Right lobe of liver (tissue), 6 donors: Measurements from ENCODE around the gene KRT40. TPM values are rescaled to one million over a fixed set of nuclear protein-coding genes. Genes with fewer than 3 reads are reported as not detected.

Experiments used
- ATAC-seq, 4 donors: fragments of 200-7000 bp; cut with Tn5 transposase; one replicate each; pipeline ENCODE4 v1.9.1; 2020; ENCODE audit warnings: mild to moderate bottlenecking in 4 of 4, moderate library complexity in 4 of 4
- DNase-seq, 3 donors: peaks; one replicate each; pipeline ENCODE4 v3.0.0-alpha.2; 2020
- H3K27ac ChIP-seq, 3 donors: fragments of 200-600 bp; one replicate each; pipeline ENCODE4 v1.8.0; 2022
- H3K27me3 ChIP-seq, 2 donors: fragments of 200-600 bp; one replicate each; pipeline ENCODE4 v1.8.0; 2022
- H3K36me3 ChIP-seq, 4 donors: fragments of 200-600 bp; sonication (generic) in 1 of 4; one replicate each; pipeline versions ENCODE4 v1.5.1 to v1.8.0; 2017 to 2022; ENCODE audit warnings: control low read depth in 1 of 4
- H3K4me1 ChIP-seq, 4 donors: fragments of 200-600 bp; sonication (generic) in 1 of 4; one replicate each; pipeline versions ENCODE4 v1.5.1 to v1.8.0; 2017 to 2022; ENCODE audit warnings: control low read depth in 1 of 4
- H3K4me3 ChIP-seq, 3 donors: fragments of 200-600 bp; one replicate each; pipeline ENCODE4 v1.8.0; 2022
- H3K9me3 ChIP-seq, 4 donors: fragments of 200-600 bp; sonication (generic) in 1 of 4; one replicate each; pipeline versions ENCODE4 v1.5.1 to v1.8.0; 2017 to 2022; ENCODE audit warnings: control low read depth in 1 of 4
- CTCF ChIP-seq, 4 donors: fragments of 200-600 bp in 3 of 4; fragments of 450-650 bp in 1 of 4; IDR thresholded peaks; one replicate each; pipeline versions ENCODE4 v1.5.1 to v1.8.0; 2016 to 2022; ENCODE audit warnings: antibody characterized with exemption in 4 of 4, mild to moderate bottlenecking in 2 of 4
- POLR2A ChIP-seq: fragments of 450-650 bp; IDR thresholded peaks from one replicate; pipeline ENCODE4 v1.6.1; 2017; ENCODE audit warnings: antibody characterized with exemption, mild to moderate bottlenecking
- WGBS: methylation state at CpG from one replicate; pipeline ENCODE4 v1.1.6; 2018; ENCODE audit warnings: low coverage, low lambda C conversion rate; ENCODE audit not compliant: insufficient coverage; ENCODE audit errors: missing lambda C conversion rate; 5-methylcytosine and 5-hydroxymethylcytosine counted together
- intact Hi-C, 2 donors: fragments of 100-400 bp; cut with DNase I; formaldehyde crosslinking; loops; one replicate each; pipeline versions ENCODE4 v1.11.2 to v1.14.1; 2022
- total RNA-seq, 6 experiments: library from RNA; depleted of rRNA in 2 of 6; stranded (reverse); fragments of >200 nt in 2 of 6; fragmentation: NEBNext Ultra II Directional in 3 of 6; extraction: Animal tissue kit (Norgen Biotek cat#: 25700) in 3 of 6; gene quantifications; one replicate each; pipeline versions ENCODE4 v1.1.0 to v1.2.4, GENCODE V29; 2016 to 2023
- donor health status: DM: no; HTN: yes; CAD: no.
- donor health status: DM: no; HTN: no; CAD: no.
- donor health status: DM: no; HTN: no; CAD: no.
- donor health status: DM: no; HTN: yes; CAD: no.
- donor health status: DM: no; HTN: yes; CAD: no.

Gene KRT40
- total RNA-seq, 6 experiments from 2014 or later, result not detected

GRCh38 chr17:40942553-40942952 is 41.6 kb downstream of the KRT40 start:
- no peak for TF ChIP-seq CTCF (IDR thresholded peaks at IDR 0.05)
- TF ChIP-seq POLR2A, result no peak

GRCh38 chr17:40940266-40940665 is 43.9 kb downstream of the KRT40 start:
- H3K4me3 ChIP-seq, result no peak overlapping the region
- H3K9me3 ChIP-seq, result no peaks in the 10 kb centered on the region
- no peaks in the 10 kb centered on the region for H3K36me3 ChIP-seq
- TF ChIP-seq CTCF (IDR thresholded peaks at IDR 0.05) (no peak), POLR2A (no peak)
- intact Hi-C loops, result no loop called here
- no peaks in the 10 kb centered on the region for H3K4me1 ChIP-seq
- DNase-seq (no peak), ATAC-seq (no peak)
- 63% methylated on average over 6 of the region's 6 CpGs for WGBS
- H3K27ac ChIP-seq, result no peak overlapping the region
- H3K27me3 ChIP-seq, result no peaks in the 10 kb centered on the region

More at GRCh38 chr17:40942553-40942952, 41.6 kb downstream of the KRT40 start:
- Histone ChIP-seq H3K4me3 (no peak overlapping the region), H3K4me1 (no peaks in the 10 kb centered on the region), H3K27me3 (no peaks in the 10 kb centered on the region), H3K27ac (no peak overlapping the region), H3K9me3 (no peaks in the 10 kb centered on the region), H3K36me3 (no peaks in the 10 kb centered on the region)
- intact Hi-C loops, result no loop called here
- ATAC-seq (no peak), DNase-seq (no peak)
- WGBS, result 31% methylated on average over 3 of the region's 3 CpGs

- 89% methylated on average over 3 of the region's 3 CpGs for WGBS
- H3K27me3 ChIP-seq, result no peaks in the 10 kb centered on the region
Measured at GRCh38 chr17:40938981-40939380, 45.1 kb downstream of the KRT40 start.

GRCh38 chr17:40937384-40937819 is 46.7 kb downstream of the KRT40 start, which contains the start of gene KRT23:
Gene KRT23, minus strand, starts transcription at chr17:40937646. Its CDS starts 1,043 bp downstream, at chr17:40936603.
- ATAC-seq, result no peak
- Histone ChIP-seq H3K4me1 (no peaks in the 10 kb centered on the region), H3K27me3 (no peaks in the 10 kb centered on the region), H3K4me3 (no peak within 1 kb of the TSS), H3K9me3 (no peaks in the 10 kb centered on the region), H3K27ac (no peak within 1 kb of the TSS), H3K36me3 (no peaks in the 10 kb centered on the region)
- WGBS, result 41% methylated on average over 8 of the region's 9 CpGs
- intact Hi-C loops, result no loop called here
- DNase-seq, result no peak
- TF ChIP-seq POLR2A, result no peak
- no peak for TF ChIP-seq CTCF (IDR thresholded peaks at IDR 0.05)

More at GRCh38 chr17:40938981-40939380, 45.1 kb downstream of the KRT40 start:
- H3K36me3 ChIP-seq, result no peaks in the 10 kb centered on the region
- H3K9me3 ChIP-seq, result no peaks in the 10 kb centered on the region
- H3K4me3 ChIP-seq, result no peak overlapping the region
- H3K4me1 ChIP-seq, result no peaks in the 10 kb centered on the region
- H3K27ac ChIP-seq, result no peak overlapping the region
- TF ChIP-seq CTCF (IDR thresholded peaks at IDR 0.05) (no peak), POLR2A (no peak)
- intact Hi-C loops, result no loop called here
- no peak for DNase-seq
- ATAC-seq, result no peak

- intact Hi-C loops, result no loop called here
- no peak for TF ChIP-seq CTCF (IDR thresholded peaks at IDR 0.05)
- TF ChIP-seq POLR2A, result no peak
- H3K27ac ChIP-seq, result no peak overlapping the region
- H3K4me1 ChIP-seq, result no peaks in the 10 kb centered on the region
- no peaks in the 10 kb centered on the region for H3K36me3 ChIP-seq
- DNase-seq (no peak), ATAC-seq (no peak)
- no peak overlapping the region for H3K4me3 ChIP-seq
- 51% methylated on average over 5 of the region's 5 CpGs for WGBS
- no peaks in the 10 kb centered on the region for H3K9me3 ChIP-seq
- peaks cover 0 to under 1% of the 10 kb centered on the region in 2 donors for H3K27me3 ChIP-seq
Measured at GRCh38 chr17:40936976-40937375, 47.1 kb downstream of the KRT40 start.
